Fibroblast of the aortic adventitia (primary cell): ENCODE measurements around the gene TMPRSS4. TPM values are rescaled to one million over a fixed set of nuclear protein-coding genes. Genes with fewer than 3 reads are reported as not detected.
A peak's percentile ranks its signal among the peaks of the same experiment; 100 is the strongest.

Source experiments
- DNase-seq: peaks from one replicate; pipeline ENCODE4 v3.0.0-alpha.2; 2010; ENCODE audit warnings: low read depth
- H3K4me3 ChIP-seq: 2 replicates; pipeline ENCODE4 v1.5.1; 2011; ENCODE audit warnings: low read depth, mild to moderate bottlenecking, control low read depth, low read length, moderate library complexity
- total RNA-seq: library from RNA; depleted of rRNA; stranded (reverse); fragments of >200 nt; gene quantifications from 2 replicates; pipeline ENCODE4 v1.2.3, GENCODE V29; 2012; ENCODE audit warnings: low replicate concordance
- TF ChIP-seq, protein P1 (sequence below): IDR thresholded peaks from 2 replicates; pipeline ENCODE4 v1.5.1; 2011; ENCODE audit warnings: mild to moderate bottlenecking, low read length, control low read depth, inconsistent platforms; ENCODE audit not compliant: insufficient read depth

TMPRSS4 gene
- total RNA-seq, 1 donor, result not detected

DNA sequence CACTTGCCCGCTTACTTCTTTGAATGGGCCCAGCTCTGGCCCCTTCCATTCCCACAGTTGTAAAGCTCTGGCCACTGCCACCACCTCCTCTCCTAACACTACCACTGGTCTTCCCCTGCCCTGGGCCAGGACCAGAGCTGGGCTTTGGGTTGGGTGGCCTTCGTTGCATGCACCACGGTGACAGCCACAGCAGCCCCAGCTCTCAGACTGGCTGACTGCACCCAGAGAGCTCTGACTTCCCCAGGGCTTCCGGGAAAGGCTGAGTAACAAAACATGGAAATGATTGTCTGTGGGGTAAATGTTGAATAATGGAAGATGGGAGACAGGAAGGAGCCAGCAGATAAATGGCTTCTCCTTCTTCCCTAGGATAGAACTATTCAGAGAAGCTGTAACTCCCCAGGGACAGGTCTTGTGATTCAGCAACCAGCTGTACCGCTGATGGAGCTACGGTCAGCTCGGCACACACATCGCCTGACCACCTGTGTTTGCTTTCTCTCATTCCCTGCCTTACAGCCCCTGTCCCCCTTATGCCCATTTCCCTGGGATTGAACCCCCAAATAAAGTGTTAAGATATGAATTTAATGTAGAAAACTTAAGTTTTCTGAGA is 48.2 kb downstream of the TMPRSS4 start:
- DNase-seq, result no peak
- H3K4me3 ChIP-seq, result no peak overlapping the region
- TF ChIP-seq, protein P1, sequence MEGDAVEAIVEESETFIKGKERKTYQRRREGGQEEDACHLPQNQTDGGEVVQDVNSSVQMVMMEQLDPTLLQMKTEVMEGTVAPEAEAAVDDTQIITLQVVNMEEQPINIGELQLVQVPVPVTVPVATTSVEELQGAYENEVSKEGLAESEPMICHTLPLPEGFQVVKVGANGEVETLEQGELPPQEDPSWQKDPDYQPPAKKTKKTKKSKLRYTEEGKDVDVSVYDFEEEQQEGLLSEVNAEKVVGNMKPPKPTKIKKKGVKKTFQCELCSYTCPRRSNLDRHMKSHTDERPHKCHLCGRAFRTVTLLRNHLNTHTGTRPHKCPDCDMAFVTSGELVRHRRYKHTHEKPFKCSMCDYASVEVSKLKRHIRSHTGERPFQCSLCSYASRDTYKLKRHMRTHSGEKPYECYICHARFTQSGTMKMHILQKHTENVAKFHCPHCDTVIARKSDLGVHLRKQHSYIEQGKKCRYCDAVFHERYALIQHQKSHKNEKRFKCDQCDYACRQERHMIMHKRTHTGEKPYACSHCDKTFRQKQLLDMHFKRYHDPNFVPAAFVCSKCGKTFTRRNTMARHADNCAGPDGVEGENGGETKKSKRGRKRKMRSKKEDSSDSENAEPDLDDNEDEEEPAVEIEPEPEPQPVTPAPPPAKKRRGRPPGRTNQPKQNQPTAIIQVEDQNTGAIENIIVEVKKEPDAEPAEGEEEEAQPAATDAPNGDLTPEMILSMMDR, result no peak

DNA sequence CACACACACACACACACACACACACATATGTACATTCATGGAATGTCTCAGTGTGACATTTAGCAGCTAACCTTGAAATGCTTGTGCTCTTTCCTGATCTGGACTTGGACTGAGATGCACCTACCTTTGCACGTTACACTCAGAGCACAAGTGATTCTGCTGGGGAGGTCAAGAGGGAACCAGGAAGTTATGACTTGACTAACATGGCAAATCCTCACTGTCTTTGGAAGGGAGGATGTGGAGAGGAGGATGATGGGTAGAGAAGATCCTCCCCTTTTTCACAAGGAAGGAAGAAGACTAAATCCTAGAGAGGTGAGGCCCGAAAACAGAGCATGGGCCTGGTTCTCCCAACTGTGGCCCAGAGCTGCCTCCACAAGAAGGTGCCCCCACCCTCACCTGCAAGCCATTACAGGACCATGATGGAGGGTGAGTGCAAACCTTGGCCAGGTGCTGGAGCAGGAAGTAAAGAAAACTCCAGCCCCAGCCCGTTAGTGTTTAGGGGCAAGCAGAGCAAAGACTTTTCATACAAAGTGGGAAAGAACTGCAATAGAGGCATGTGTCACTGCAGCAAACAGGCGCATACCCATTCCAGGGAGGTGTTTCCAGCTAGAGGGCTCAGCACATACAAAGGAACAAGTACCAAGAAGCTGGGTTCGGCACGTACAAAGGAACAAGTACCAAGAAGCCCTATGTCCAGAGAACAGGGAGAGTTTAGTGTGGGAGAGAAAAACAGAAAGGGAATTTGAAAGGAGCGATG is 49.4 kb downstream of the TMPRSS4 start:
- no peak overlapping the region for H3K4me3 ChIP-seq
- no peak for DNase-seq
- TF ChIP-seq, protein P1, result no peak

DNA sequence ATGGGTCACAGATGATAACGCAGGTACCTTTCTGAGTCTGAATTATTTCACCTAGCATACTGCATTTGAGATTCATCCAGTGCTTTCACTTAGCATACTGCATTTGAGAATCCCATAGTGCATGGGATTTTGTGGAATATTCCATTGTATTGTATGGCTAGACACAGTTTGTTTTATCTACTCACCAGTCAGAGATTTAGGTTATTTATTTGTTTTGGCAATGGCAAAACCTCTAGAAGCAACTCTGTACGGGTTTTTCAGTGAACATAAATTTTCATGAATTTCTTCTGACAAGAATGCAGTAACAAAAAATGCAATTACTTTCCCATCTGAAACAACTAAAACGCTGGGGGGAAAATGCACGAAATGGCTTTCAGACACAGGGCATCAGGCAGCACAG is 51.4 kb downstream of the TMPRSS4 start:
- TF ChIP-seq, protein P1, result no peak
- peak; percentile 8 for DNase-seq
- H3K4me3 ChIP-seq, result no peak overlapping the region

- H3K4me3 ChIP-seq, result no peak overlapping the region
- no peak for DNase-seq
- TF ChIP-seq, protein P1, result no peak
Observed at GRCh38 chr11:118128721-118129470, 52.0 kb downstream of the TMPRSS4 start.

DNA sequence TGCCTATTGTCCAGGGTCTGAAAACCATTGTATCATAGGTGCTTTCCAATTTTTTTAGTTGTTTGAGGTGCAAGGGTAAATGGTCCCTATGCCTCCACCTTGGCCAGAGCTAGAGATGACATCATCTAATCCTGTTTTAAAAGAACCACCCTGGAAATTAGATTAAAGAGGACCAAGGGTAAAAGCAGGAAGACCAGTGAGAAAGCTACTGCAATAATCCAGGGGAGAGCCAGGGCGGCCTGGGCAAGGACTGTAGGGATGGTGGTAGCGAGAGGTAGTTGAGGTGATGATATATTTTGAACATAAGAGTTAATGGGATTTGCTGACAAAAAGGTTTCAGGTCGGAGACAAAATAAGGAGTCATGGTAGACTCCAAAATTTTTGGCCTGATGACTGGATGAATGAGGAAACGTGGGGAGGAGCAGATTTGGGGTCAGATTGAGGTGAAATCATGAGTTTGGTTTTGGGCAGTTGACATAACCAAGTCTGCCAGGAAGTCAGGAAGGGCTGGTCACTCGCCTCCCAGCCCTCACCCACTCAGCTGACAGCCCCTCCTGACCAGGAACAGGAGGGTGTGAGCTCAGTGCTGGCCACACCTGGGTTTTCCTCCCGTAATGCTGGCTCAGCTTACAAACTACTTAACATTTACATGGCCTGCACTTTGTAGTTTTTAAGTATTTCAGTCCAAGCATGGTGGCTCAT is 52.7 kb downstream of the TMPRSS4 start:
- H3K4me3 ChIP-seq, result no peak overlapping the region
- TF ChIP-seq, protein P1, result no peak
- DNase-seq, result peak; percentile 3

DNA sequence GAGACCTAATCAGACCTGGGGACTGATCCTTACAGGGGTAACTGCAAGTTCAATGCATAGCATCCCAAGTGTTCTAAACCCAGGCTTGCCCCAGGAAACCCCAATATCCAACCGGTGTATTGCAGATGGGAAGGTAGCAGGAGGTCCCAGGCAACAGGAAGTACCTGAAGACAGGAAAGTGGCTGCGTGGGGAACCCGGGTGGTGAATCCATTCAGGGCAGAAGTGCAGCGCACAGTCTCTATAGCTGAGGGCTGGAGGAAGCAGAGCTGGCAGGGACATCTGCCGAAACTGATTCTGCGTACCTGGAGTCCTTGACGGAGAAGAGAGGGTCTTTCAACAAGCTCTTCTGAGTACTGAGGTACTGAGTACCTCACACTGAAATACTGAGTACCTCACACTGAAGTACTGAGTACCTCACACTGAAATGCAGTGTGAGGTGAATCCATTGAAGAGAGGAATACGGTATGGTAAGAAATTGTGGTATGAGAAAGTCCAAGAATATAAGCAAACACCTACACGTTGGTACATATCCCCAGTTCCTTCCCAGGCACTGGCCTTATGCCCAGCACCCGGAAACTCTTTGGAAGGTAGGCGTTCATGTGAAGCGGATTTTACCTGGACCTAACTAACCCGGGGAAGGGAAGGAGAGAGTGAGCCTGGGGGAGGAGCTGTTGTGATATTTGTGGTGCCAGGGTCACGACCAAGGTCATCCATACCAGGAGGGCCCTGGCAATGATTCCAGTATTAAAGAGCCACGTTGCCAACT is 55.7 kb downstream of the TMPRSS4 start:
- TF ChIP-seq, protein P1, result no peak
- DNase-seq, result no peak
- H3K4me3 ChIP-seq, result no peak overlapping the region
